ENCODE data around the gene FRAT1. TPM values are rescaled to one million over a fixed set of nuclear protein-coding genes. Genes with fewer than 3 reads are reported as not detected.

Gene FRAT1
- total and polyA plus RNA-seq, 2 of the 13 experiments (the other 11 are each of a cell fraction or from before 2014, with no cell fraction given), result 1.7 to 2.3 TPM

DNA sequence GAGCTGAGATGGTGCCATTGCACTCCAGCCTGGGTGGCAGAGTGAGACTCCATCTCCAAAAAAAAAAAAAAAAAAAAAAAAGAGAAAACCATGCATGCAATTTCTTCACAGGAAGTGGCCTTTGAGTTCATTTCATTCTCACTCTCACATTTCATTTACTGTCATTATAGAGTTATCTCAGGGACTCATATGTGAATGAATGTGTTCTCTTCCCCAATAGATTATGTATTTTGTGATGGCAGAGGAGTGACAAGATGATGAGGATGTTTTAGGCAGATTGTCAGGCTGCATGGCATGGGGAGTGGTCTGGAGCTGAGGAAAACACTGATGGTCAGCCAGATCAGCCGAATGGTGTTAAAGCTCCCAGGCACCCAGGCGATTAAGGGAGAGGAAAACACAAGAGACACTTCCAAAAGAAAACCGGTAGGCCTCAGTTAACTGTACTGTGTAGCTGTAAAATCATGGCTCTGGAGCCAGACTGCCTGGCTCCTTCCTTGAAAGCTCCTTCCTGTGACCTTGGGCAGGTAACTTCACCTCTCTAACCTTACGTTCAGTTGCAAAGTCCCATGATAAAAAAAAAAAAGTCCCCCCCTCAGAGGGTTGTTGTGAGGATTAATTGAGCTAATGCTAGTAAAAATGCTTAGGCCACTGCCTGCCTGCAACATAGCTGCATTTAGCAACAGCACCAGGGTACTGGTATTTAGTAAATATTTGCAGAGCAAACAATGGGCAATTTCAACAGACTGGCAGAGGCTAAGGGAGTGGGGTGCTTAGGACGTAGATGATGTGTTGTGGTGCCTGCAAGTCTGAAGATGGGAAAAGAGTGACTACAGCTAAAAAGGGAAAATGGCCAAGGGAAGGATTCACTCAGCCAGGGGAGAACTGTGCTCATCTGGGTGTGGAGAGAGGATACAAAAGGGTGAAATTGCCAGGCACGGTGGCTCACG, 8.6 kb downstream of the FRAT1 start (continued):
- TF ChIP-seq, protein P1, sequence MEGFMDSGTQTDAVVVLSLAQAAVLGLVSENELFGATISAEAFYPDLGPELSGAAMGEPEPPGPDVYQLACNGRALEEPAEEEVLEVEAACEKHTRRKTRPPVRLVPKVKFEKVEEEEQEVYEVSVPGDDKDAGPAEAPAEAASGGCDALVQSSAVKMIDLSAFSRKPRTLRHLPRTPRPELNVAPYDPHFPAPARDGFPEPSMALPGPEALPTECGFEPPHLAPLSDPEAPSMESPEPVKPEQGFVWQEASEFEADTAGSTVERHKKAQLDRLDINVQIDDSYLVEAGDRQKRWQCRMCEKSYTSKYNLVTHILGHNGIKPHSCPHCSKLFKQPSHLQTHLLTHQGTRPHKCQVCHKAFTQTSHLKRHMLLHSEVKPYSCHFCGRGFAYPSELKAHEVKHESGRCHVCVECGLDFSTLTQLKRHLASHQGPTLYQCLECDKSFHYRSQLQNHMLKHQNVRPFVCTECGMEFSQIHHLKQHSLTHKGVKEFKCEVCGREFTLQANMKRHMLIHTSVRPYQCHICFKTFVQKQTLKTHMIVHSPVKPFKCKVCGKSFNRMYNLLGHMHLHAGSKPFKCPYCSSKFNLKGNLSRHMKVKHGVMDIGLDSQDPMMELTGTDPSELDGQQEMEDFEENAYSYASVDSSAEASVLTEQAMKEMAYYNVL (CRISPR knock-in tag; IDR thresholded peaks at IDR 0.05; ENCODE audit: borderline replicate concordance), result peak; percentile 20; the same call in 1 of the 2 replicates
- peak; percentile 97 for TF ChIP-seq ZSCAN9 (CRISPR knock-in tag; IDR thresholded peaks at IDR 0.05; ENCODE audit: borderline replicate concordance)
- TF ChIP-seq MAZ (IDR thresholded peaks at IDR 0.05; ENCODE audit: borderline replicate concordance, low read depth, low read length), result peak; percentile 57; the same call in 1 of the 2 replicates
- TF ChIP-seq MAZ (CRISPR knock-in tag; IDR thresholded peaks at IDR 0.05; ENCODE audit: low read depth), result no peak
- TF ChIP-seq KDM2A (CRISPR knock-in tag; IDR thresholded peaks at IDR 0.05; ENCODE audit: borderline replicate concordance, low read depth), result 0 out of 2 replicates have a peak, but pooled peaks have one; percentile 18
- 0 out of 2 replicates have a peak, but pooled peaks have one; percentile 74 for TF ChIP-seq ERF (CRISPR knock-in tag; IDR thresholded peaks at IDR 0.05)
- TF ChIP-seq, protein P2, sequence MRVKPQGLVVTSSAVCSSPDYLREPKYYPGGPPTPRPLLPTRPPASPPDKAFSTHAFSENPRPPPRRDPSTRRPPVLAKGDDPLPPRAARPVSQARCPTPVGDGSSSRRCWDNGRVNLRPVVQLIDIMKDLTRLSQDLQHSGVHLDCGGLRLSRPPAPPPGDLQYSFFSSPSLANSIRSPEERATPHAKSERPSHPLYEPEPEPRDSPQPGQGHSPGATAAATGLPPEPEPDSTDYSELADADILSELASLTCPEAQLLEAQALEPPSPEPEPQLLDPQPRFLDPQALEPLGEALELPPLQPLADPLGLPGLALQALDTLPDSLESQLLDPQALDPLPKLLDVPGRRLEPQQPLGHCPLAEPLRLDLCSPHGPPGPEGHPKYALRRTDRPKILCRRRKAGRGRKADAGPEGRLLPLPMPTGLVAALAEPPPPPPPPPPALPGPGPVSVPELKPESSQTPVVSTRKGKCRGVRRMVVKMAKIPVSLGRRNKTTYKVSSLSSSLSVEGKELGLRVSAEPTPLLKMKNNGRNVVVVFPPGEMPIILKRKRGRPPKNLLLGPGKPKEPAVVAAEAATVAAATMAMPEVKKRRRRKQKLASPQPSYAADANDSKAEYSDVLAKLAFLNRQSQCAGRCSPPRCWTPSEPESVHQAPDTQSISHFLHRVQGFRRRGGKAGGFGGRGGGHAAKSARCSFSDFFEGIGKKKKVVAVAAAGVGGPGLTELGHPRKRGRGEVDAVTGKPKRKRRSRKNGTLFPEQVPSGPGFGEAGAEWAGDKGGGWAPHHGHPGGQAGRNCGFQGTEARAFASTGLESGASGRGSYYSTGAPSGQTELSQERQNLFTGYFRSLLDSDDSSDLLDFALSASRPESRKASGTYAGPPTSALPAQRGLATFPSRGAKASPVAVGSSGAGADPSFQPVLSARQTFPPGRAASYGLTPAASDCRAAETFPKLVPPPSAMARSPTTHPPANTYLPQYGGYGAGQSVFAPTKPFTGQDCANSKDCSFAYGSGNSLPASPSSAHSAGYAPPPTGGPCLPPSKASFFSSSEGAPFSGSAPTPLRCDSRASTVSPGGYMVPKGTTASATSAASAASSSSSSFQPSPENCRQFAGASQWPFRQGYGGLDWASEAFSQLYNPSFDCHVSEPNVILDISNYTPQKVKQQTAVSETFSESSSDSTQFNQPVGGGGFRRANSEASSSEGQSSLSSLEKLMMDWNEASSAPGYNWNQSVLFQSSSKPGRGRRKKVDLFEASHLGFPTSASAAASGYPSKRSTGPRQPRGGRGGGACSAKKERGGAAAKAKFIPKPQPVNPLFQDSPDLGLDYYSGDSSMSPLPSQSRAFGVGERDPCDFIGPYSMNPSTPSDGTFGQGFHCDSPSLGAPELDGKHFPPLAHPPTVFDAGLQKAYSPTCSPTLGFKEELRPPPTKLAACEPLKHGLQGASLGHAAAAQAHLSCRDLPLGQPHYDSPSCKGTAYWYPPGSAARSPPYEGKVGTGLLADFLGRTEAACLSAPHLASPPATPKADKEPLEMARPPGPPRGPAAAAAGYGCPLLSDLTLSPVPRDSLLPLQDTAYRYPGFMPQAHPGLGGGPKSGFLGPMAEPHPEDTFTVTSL (CRISPR knock-in tag; IDR thresholded peaks at IDR 0.05; ENCODE audit: borderline replicate concordance), result peak; percentile 95; the same call in 1 of the 2 replicates
- TF ChIP-seq TP53 (CRISPR knock-in tag; conservative IDR thresholded peaks at IDR 0.05), result no peak
- TF ChIP-seq, protein P3, sequence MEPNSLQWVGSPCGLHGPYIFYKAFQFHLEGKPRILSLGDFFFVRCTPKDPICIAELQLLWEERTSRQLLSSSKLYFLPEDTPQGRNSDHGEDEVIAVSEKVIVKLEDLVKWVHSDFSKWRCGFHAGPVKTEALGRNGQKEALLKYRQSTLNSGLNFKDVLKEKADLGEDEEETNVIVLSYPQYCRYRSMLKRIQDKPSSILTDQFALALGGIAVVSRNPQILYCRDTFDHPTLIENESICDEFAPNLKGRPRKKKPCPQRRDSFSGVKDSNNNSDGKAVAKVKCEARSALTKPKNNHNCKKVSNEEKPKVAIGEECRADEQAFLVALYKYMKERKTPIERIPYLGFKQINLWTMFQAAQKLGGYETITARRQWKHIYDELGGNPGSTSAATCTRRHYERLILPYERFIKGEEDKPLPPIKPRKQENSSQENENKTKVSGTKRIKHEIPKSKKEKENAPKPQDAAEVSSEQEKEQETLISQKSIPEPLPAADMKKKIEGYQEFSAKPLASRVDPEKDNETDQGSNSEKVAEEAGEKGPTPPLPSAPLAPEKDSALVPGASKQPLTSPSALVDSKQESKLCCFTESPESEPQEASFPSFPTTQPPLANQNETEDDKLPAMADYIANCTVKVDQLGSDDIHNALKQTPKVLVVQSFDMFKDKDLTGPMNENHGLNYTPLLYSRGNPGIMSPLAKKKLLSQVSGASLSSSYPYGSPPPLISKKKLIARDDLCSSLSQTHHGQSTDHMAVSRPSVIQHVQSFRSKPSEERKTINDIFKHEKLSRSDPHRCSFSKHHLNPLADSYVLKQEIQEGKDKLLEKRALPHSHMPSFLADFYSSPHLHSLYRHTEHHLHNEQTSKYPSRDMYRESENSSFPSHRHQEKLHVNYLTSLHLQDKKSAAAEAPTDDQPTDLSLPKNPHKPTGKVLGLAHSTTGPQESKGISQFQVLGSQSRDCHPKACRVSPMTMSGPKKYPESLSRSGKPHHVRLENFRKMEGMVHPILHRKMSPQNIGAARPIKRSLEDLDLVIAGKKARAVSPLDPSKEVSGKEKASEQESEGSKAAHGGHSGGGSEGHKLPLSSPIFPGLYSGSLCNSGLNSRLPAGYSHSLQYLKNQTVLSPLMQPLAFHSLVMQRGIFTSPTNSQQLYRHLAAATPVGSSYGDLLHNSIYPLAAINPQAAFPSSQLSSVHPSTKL (CRISPR knock-in tag; IDR thresholded peaks at IDR 0.05), result peak; percentile 93
- 0 out of 2 replicates have a peak, but pooled peaks have one; percentile 12 for TF ChIP-seq ZNF12 (CRISPR knock-in tag; IDR thresholded peaks at IDR 0.05)
- peak; percentile 78 for TF ChIP-seq FOXP1 (IDR thresholded peaks at IDR 0.05)
- TF ChIP-seq FOXP1 (CRISPR knock-in tag; IDR thresholded peaks at IDR 0.05), result peak; percentile 97
- TF ChIP-seq IRF2 (CRISPR knock-in tag; IDR thresholded peaks at IDR 0.05), result peak; percentile 93
- TF ChIP-seq MEIS1 (CRISPR knock-in tag; IDR thresholded peaks at IDR 0.05; ENCODE audit: borderline replicate concordance), result 0 out of 2 replicates have a peak, but pooled peaks have one; percentile 29
- peak; percentile 56; the same call in 1 of the 2 replicates for TF ChIP-seq AKAP8 (CRISPR knock-in tag; IDR thresholded peaks at IDR 0.05)

All from HepG2 (cell line).